GM23338 (cell line): Measurements from ENCODE around the gene FGF1. TPM values are rescaled to one million over a fixed set of nuclear protein-coding genes. Genes with fewer than 3 reads are reported as not detected.

Experiments
- CTCF ChIP-seq, 2 experiments: fragments of 200-600 bp in 1 of 2; sonication (generic) in 1 of 2; conservative IDR thresholded peaks; 2 replicates each; pipeline versions ENCODE4 v1.5.1 to v1.6.1; 2016 to 2017; ENCODE audit warnings: antibody characterized with exemption in 2 of 2, low read depth in 2 of 2, mild to moderate bottlenecking in 2 of 2, moderate library complexity in 1 of 2
- EZH2 ChIP-seq: fragments of 200-600 bp; sonication (generic); IDR thresholded peaks from one replicate; pipeline ENCODE4 v1.8.0; 2017; ENCODE audit warnings: antibody characterized with exemption, mild to moderate bottlenecking, low read depth; ENCODE audit not compliant: unreplicated experiment
- EZH2phosphoT487 ChIP-seq: fragments of 200-600 bp; sonication (generic); IDR thresholded peaks from one replicate; pipeline ENCODE4 v1.8.1; 2018; ENCODE audit warnings: antibody characterized with exemption; ENCODE audit not compliant: unreplicated experiment
- NANOG ChIP-seq: IDR thresholded peaks from 2 replicates; pipeline ENCODE4 v1.6.1; 2016; ENCODE audit warnings: antibody characterized with exemption, borderline replicate concordance
- POLR2AphosphoS5 ChIP-seq: IDR thresholded peaks from 2 replicates; pipeline ENCODE4 v1.6.1; 2016; ENCODE audit warnings: antibody characterized with exemption, low read depth
- ZNF114 ChIP-seq: fragments of 250-450 bp; sonication (Bioruptor Pico); IDR thresholded peaks from 2 replicates; pipeline ENCODE4 v1.5.0; 2020; ENCODE audit warnings: mild to moderate bottlenecking, moderate library complexity
- polyA plus RNA-seq: library from polyadenylated mRNA; unstranded; fragments of >200 nt; fragmentation: Nextera tagmentation; extraction: Ambion mirVana; gene quantifications from 2 replicates; pipeline ENCODE4 v1.2.1, GENCODE V29; 2016
- total RNA-seq: library from RNA; depleted of rRNA; stranded (reverse); fragments of >200 nt; shearing (Covaris generic); gene quantifications from 2 replicates; pipeline ENCODE4 v1.2.3, GENCODE V29; 2014
- TF ChIP-seq, protein P1 (sequence below): fragments of 250-450 bp; sonication (Bioruptor Pico); IDR thresholded peaks from 2 replicates; pipeline ENCODE4 v1.5.0; 2020; ENCODE audit warnings: mild to moderate bottlenecking, moderate library complexity
- TF ChIP-seq, protein P2 (sequence below): IDR thresholded peaks from 2 replicates; pipeline ENCODE4 v1.6.1; 2016; ENCODE audit warnings: antibody characterized with exemption

Gene FGF1
- total and polyA plus RNA-seq, 2 experiments from 2014 or later = 0.21 to 0.34 TPM

DNA sequence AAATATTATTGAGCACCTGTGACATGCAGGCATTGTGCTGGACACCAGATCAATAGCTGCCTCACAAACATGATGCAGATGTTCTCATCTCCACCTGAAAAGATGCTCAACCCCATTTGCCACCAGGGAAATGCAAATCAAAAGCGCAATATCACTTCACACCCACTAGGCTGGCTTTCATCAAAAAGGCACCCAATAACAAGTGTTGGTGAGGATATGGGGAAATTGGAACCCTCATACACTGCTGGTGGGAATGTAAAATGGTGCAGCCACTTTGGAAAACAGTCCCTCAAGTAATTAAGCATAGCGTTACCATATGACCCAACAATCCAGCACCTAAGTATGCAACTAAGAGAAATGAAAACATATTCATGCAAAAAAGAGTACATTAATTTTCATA is 24.7 kb downstream of the FGF1 start (continued):
- TF ChIP-seq, protein P1, sequence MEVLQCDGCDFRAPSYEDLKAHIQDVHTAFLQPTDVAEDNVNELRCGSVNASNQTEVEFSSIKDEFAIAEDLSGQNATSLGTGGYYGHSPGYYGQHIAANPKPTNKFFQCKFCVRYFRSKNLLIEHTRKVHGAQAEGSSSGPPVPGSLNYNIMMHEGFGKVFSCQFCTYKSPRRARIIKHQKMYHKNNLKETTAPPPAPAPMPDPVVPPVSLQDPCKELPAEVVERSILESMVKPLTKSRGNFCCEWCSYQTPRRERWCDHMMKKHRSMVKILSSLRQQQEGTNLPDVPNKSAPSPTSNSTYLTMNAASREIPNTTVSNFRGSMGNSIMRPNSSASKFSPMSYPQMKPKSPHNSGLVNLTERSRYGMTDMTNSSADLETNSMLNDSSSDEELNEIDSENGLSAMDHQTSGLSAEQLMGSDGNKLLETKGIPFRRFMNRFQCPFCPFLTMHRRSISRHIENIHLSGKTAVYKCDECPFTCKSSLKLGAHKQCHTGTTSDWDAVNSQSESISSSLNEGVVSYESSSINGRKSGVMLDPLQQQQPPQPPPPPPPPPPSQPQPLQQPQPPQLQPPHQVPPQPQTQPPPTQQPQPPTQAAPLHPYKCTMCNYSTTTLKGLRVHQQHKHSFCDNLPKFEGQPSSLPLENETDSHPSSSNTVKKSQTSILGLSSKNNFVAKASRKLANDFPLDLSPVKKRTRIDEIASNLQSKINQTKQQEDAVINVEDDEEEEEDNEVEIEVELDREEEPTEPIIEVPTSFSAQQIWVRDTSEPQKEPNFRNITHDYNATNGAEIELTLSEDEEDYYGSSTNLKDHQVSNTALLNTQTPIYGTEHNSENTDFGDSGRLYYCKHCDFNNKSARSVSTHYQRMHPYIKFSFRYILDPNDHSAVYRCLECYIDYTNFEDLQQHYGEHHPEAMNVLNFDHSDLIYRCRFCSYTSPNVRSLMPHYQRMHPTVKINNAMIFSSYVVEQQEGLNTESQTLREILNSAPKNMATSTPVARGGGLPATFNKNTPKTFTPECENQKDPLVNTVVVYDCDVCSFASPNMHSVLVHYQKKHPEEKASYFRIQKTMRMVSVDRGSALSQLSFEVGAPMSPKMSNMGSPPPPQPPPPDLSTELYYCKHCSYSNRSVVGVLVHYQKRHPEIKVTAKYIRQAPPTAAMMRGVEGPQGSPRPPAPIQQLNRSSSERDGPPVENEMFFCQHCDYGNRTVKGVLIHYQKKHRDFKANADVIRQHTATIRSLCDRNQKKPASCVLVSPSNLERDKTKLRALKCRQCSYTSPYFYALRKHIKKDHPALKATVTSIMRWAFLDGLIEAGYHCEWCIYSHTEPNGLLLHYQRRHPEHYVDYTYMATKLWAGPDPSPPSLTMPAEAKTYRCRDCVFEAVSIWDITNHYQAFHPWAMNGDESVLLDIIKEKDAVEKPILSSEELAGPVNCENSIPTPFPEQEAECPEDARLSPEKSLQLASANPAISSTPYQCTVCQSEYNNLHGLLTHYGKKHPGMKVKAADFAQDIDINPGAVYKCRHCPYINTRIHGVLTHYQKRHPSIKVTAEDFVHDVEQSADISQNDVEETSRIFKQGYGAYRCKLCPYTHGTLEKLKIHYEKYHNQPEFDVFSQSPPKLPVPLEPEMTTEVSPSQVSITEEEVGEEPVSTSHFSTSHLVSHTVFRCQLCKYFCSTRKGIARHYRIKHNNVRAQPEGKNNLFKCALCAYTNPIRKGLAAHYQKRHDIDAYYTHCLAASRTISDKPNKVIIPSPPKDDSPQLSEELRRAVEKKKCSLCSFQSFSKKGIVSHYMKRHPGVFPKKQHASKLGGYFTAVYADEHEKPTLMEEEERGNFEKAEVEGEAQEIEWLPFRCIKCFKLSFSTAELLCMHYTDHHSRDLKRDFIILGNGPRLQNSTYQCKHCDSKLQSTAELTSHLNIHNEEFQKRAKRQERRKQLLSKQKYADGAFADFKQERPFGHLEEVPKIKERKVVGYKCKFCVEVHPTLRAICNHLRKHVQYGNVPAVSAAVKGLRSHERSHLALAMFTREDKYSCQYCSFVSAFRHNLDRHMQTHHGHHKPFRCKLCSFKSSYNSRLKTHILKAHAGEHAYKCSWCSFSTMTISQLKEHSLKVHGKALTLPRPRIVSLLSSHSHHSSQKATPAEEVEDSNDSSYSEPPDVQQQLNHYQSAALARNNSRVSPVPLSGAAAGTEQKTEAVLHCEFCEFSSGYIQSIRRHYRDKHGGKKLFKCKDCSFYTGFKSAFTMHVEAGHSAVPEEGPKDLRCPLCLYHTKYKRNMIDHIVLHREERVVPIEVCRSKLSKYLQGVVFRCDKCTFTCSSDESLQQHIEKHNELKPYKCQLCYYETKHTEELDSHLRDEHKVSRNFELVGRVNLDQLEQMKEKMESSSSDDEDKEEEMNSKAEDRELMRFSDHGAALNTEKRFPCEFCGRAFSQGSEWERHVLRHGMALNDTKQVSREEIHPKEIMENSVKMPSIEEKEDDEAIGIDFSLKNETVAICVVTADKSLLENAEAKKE = no peak
- TF ChIP-seq POLR2AphosphoS5 = no peak
- TF ChIP-seq ZNF114 = no peak
- TF ChIP-seq NANOG = no peak
- TF ChIP-seq, protein P2, sequence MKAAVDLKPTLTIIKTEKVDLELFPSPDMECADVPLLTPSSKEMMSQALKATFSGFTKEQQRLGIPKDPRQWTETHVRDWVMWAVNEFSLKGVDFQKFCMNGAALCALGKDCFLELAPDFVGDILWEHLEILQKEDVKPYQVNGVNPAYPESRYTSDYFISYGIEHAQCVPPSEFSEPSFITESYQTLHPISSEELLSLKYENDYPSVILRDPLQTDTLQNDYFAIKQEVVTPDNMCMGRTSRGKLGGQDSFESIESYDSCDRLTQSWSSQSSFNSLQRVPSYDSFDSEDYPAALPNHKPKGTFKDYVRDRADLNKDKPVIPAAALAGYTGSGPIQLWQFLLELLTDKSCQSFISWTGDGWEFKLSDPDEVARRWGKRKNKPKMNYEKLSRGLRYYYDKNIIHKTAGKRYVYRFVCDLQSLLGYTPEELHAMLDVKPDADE = no peak
- TF ChIP-seq CTCF (conservative IDR thresholded peaks at IDR 0.05; ENCODE audit: low read depth in 2 of 2) = no peak
- TF ChIP-seq EZH2phosphoT487 = no peak
- TF ChIP-seq EZH2 = no peak
